Measurements from ENCODE around the gene NAALADL1. TPM values are rescaled to one million over a fixed set of nuclear protein-coding genes. Genes with fewer than 3 reads are reported as not detected.
A peak's percentile ranks its signal among the peaks of the same experiment; 100 is the strongest.
"Not testable (repeated sequence)": the region's sequence is repeated elsewhere in the genome, so short reads cannot be mapped to it uniquely, and the experiment has no call there.

Gene NAALADL1
- total and polyA plus RNA-seq, 7 experiments from 2014 or later: 12.2 to 25.3 (median 18.8) TPM

GRCh38 chr11:65023502-65023901 is 34.9 kb downstream of the NAALADL1 start:
- H3K27me3 ChIP-seq (ENCODE audit: control insufficient read depth in 2 of 2, insufficient read depth in 2 of 2, low read length in 2 of 2); H3K9me3 Mint-ChIP-seq; H3K9me3 ChIP-seq (ENCODE audit: control insufficient read depth in 2 of 3, low read length in 3 of 3); H3K36me3 Mint-ChIP-seq; ATAC-seq; intact Hi-C loops (cut with micrococcal nuclease); H3K27ac ChIP-seq (ENCODE audit: low read depth, low read length); DNase-seq; H3K4me3 Mint-ChIP-seq; POLR2A ChIA-PET; H3K4me3 ChIP-seq (ENCODE audit: low read length); H3K27me3 Mint-ChIP-seq: not testable (repeated sequence)
- CTCF ChIA-PET: interaction anchor here (1.0 kb wide), 1 partner anchor 9 kb away, joined by 3 read pairs; the partner anchor contains the start of gene ARL2
- H3K36me3 ChIP-seq (ENCODE audit: control insufficient read depth in 2 of 3, insufficient read depth in 3 of 3, low read length in 3 of 3): peaks cover 0 to 21% (median 0%) of the 10 kb centered on the region in 3 experiments
- peak overlapping the region in 2 of 9 donors; percentile 4 to 15 for H3K27ac Mint-ChIP-seq
- H3K4me1 ChIP-seq (ENCODE audit: control insufficient read depth in 2 of 2, insufficient read depth in 2 of 2, low read length in 2 of 2): peaks cover 8 to 14% of the 10 kb centered on the region in 2 donors
- peaks cover 12 to 21% (median 16%) of the 10 kb centered on the region in 7 donors for H3K4me1 Mint-ChIP-seq

- ChIA-PET POLR2A (interaction anchor here (1.6 kb wide), 1 partner anchor 17 kb away, joined by 4 read pairs; no protein-coding TSS in a partner anchor), CTCF (no interaction called here)
- intact Hi-C loops (cut with micrococcal nuclease): no loop called here
These were observed 36.8 kb downstream of the NAALADL1 start for GRCh38 chr11:65021509-65021908.

GRCh38 chr11:65021003-65021402 is 37.4 kb downstream of the NAALADL1 start:
- no peaks in the 10 kb centered on the region for H3K27me3 ChIP-seq (ENCODE audit: control insufficient read depth in 2 of 2, insufficient read depth in 2 of 2, low read length in 2 of 2)
- no peak overlapping the region for H3K27ac Mint-ChIP-seq
- POLR2A ChIA-PET: interaction anchor here (1.6 kb wide), 1 partner anchor 17 kb away, joined by 4 read pairs; no protein-coding TSS in a partner anchor
- ATAC-seq: no peak
- H3K36me3 ChIP-seq (ENCODE audit: control insufficient read depth in 2 of 3, insufficient read depth in 3 of 3, low read length in 3 of 3): peaks cover 0 to 26% (median 0%) of the 10 kb centered on the region in 3 experiments
- peaks cover 0 to 19% (median 10%) of the 10 kb centered on the region in 5 donors for H3K36me3 Mint-ChIP-seq
- H3K27me3 Mint-ChIP-seq: no peaks in the 10 kb centered on the region
- no peaks in the 10 kb centered on the region for H3K9me3 ChIP-seq (ENCODE audit: control insufficient read depth in 2 of 3, low read length in 3 of 3)
- no peak overlapping the region for H3K4me3 ChIP-seq (ENCODE audit: low read length)
- peaks cover 6 to 14% (median 10%) of the 10 kb centered on the region in 7 donors for H3K4me1 Mint-ChIP-seq
- CTCF ChIA-PET: no interaction called here
- DNase-seq: no peak
- H3K4me3 Mint-ChIP-seq: no peak overlapping the region
- intact Hi-C loops (cut with micrococcal nuclease): no loop called here
- no peak overlapping the region for H3K27ac ChIP-seq (ENCODE audit: low read depth, low read length)
- no peaks in the 10 kb centered on the region for H3K4me1 ChIP-seq (ENCODE audit: control insufficient read depth in 2 of 2, insufficient read depth in 2 of 2, low read length in 2 of 2)
- no peaks in the 10 kb centered on the region for H3K9me3 Mint-ChIP-seq

More at GRCh38 chr11:65021509-65021908, 36.8 kb downstream of the NAALADL1 start:
- Histone ChIP-seq H3K9me3 (ENCODE audit: control insufficient read depth in 2 of 3, low read length in 3 of 3) (no peaks in the 10 kb centered on the region), H3K4me1 (ENCODE audit: control insufficient read depth in 2 of 2, insufficient read depth in 2 of 2, low read length in 2 of 2) (no peaks in the 10 kb centered on the region), H3K27ac (ENCODE audit: low read depth, low read length) (no peak overlapping the region), H3K36me3 (ENCODE audit: control insufficient read depth in 2 of 3, insufficient read depth in 3 of 3, low read length in 3 of 3) (peaks cover 0 to 26% (median 0%) of the 10 kb centered on the region in 3 experiments), H3K4me3 (ENCODE audit: low read length) (no peak overlapping the region), H3K27me3 (ENCODE audit: control insufficient read depth in 2 of 2, insufficient read depth in 2 of 2, low read length in 2 of 2) (no peaks in the 10 kb centered on the region)
- Mint-ChIP-seq H3K9me3 (no peaks in the 10 kb centered on the region), H3K4me1 (peaks cover 4 to 9% (median 6%) of the 10 kb centered on the region in 7 donors), H3K27me3 (no peaks in the 10 kb centered on the region), H3K27ac (no peak overlapping the region), H3K36me3 (peaks cover 0 to 18% (median 8%) of the 10 kb centered on the region in 5 donors), H3K4me3 (no peak overlapping the region)
- DNase-seq (no peak), ATAC-seq (no peak)

GRCh38 chr11:65019824-65020223 is 38.5 kb downstream of the NAALADL1 start:
- Histone ChIP-seq H3K4me1 (ENCODE audit: control insufficient read depth in 2 of 2, insufficient read depth in 2 of 2, low read length in 2 of 2) (peaks cover 0 to 2% of the 10 kb centered on the region in 2 donors), H3K36me3 (ENCODE audit: control insufficient read depth in 2 of 3, insufficient read depth in 3 of 3, low read length in 3 of 3) (peaks cover 0 to 26% (median 0%) of the 10 kb centered on the region in 3 experiments), H3K9me3 (ENCODE audit: control insufficient read depth in 2 of 3, low read length in 3 of 3) (no peaks in the 10 kb centered on the region), H3K4me3 (ENCODE audit: low read length) (no peak overlapping the region), H3K27ac (ENCODE audit: low read depth, low read length) (no peak overlapping the region), H3K27me3 (ENCODE audit: control insufficient read depth in 2 of 2, insufficient read depth in 2 of 2, low read length in 2 of 2) (no peaks in the 10 kb centered on the region)
- no peaks in the 10 kb centered on the region for H3K27me3 Mint-ChIP-seq
- ATAC-seq: no peak
- CTCF ChIA-PET: no interaction called here
- no peak overlapping the region for H3K27ac Mint-ChIP-seq
- H3K36me3 Mint-ChIP-seq: peaks cover 0 to 19% (median 10%) of the 10 kb centered on the region in 5 donors
- H3K9me3 Mint-ChIP-seq: no peaks in the 10 kb centered on the region
- H3K4me1 Mint-ChIP-seq: peaks cover 12 to 21% (median 18%) of the 10 kb centered on the region in 7 donors
- intact Hi-C loops (cut with micrococcal nuclease): no loop called here
- no peak for DNase-seq
- no peak overlapping the region for H3K4me3 Mint-ChIP-seq
- POLR2A ChIA-PET: no interaction called here

- peaks cover 0 to 26% (median 0%) of the 10 kb centered on the region in 3 experiments for H3K36me3 ChIP-seq (ENCODE audit: control insufficient read depth in 2 of 3, insufficient read depth in 3 of 3, low read length in 3 of 3)
- H3K27ac ChIP-seq (ENCODE audit: low read depth, low read length): no peak overlapping the region
- Mint-ChIP-seq H3K4me1 (peaks cover 15 to 33% (median 27%) of the 10 kb centered on the region in 7 donors), H3K4me3 (no peak overlapping the region), H3K27ac (no peak overlapping the region), H3K9me3 (no peaks in the 10 kb centered on the region), H3K27me3 (no peaks in the 10 kb centered on the region), H3K36me3 (peaks cover 0 to 19% (median 10%) of the 10 kb centered on the region in 5 donors)
- POLR2A ChIA-PET: interaction anchor here (1.7 kb wide), 1 partner anchor 117 kb away, joined by 4 read pairs; the partner anchor contains the start of gene SYVN1
- H3K4me3 ChIP-seq (ENCODE audit: low read length): no peak overlapping the region
- H3K4me1 ChIP-seq (ENCODE audit: control insufficient read depth in 2 of 2, insufficient read depth in 2 of 2, low read length in 2 of 2): peaks cover 4 to 9% of the 10 kb centered on the region in 2 donors
- intact Hi-C loops (cut with micrococcal nuclease): no loop called here
- no peaks in the 10 kb centered on the region for H3K9me3 ChIP-seq (ENCODE audit: control insufficient read depth in 2 of 3, low read length in 3 of 3)
- ATAC-seq (no peak), DNase-seq (no peak)
- CTCF ChIA-PET: no interaction called here
- H3K27me3 ChIP-seq (ENCODE audit: control insufficient read depth in 2 of 2, insufficient read depth in 2 of 2, low read length in 2 of 2): no peaks in the 10 kb centered on the region
These were observed 40.4 kb downstream of the NAALADL1 start for GRCh38 chr11:65017937-65018336.

GRCh38 chr11:65016705-65017104 is 41.6 kb downstream of the NAALADL1 start:
- Mint-ChIP-seq H3K27me3 (no peaks in the 10 kb centered on the region), H3K9me3 (no peaks in the 10 kb centered on the region), H3K36me3 (peaks cover 0 to 14% (median 10%) of the 10 kb centered on the region in 5 donors), H3K4me1 (peaks cover 15 to 33% (median 29%) of the 10 kb centered on the region in 7 donors), H3K27ac (peak overlapping the region in 2 of 9 donors; percentile 20 to 80), H3K4me3 (peak overlapping the region in 2 of 10 donors; percentile 38 to 39)
- H3K9me3 ChIP-seq (ENCODE audit: control insufficient read depth in 2 of 3, low read length in 3 of 3): no peaks in the 10 kb centered on the region
- intact Hi-C loops (cut with micrococcal nuclease): no loop called here
- no peak overlapping the region for H3K27ac ChIP-seq (ENCODE audit: low read depth, low read length)
- POLR2A ChIA-PET: interaction anchor here (0.7 to 4.0 kb wide), 3 partner anchors 9 to 1470 kb away, joined by 4 to 28 read pairs (median 4); partner anchors contain the start of genes SNX15 and SYVN1
- H3K4me1 ChIP-seq (ENCODE audit: control insufficient read depth in 2 of 2, insufficient read depth in 2 of 2, low read length in 2 of 2): peaks cover 4 to 9% of the 10 kb centered on the region in 2 donors
- no peak overlapping the region for H3K4me3 ChIP-seq (ENCODE audit: low read length)
- CTCF ChIA-PET: no interaction called here
- DNase-seq (no peak), ATAC-seq (no peak)
- peaks cover 0 to 26% (median 0%) of the 10 kb centered on the region in 3 experiments for H3K36me3 ChIP-seq (ENCODE audit: control insufficient read depth in 2 of 3, insufficient read depth in 3 of 3, low read length in 3 of 3)
- no peaks in the 10 kb centered on the region for H3K27me3 ChIP-seq (ENCODE audit: control insufficient read depth in 2 of 2, insufficient read depth in 2 of 2, low read length in 2 of 2)
